HG03575 (cell line): Measurements from ENCODE around the gene KRTAP9-3.
"Not testable (repeated sequence)": the region's sequence is repeated elsewhere in the genome, so short reads cannot be mapped to it uniquely, and the experiment has no call there.

Experiments used
- ATAC-seq: cut with Tn5 transposase; IDR thresholded peaks from one replicate; pipeline ENCODE4 v1.9.1; 2021; ENCODE audit not compliant: unreplicated experiment, insufficient number of reproducible peaks, low FRiP score; ENCODE audit errors: extremely low read depth

The KRTAP9-3 gene

DNA sequence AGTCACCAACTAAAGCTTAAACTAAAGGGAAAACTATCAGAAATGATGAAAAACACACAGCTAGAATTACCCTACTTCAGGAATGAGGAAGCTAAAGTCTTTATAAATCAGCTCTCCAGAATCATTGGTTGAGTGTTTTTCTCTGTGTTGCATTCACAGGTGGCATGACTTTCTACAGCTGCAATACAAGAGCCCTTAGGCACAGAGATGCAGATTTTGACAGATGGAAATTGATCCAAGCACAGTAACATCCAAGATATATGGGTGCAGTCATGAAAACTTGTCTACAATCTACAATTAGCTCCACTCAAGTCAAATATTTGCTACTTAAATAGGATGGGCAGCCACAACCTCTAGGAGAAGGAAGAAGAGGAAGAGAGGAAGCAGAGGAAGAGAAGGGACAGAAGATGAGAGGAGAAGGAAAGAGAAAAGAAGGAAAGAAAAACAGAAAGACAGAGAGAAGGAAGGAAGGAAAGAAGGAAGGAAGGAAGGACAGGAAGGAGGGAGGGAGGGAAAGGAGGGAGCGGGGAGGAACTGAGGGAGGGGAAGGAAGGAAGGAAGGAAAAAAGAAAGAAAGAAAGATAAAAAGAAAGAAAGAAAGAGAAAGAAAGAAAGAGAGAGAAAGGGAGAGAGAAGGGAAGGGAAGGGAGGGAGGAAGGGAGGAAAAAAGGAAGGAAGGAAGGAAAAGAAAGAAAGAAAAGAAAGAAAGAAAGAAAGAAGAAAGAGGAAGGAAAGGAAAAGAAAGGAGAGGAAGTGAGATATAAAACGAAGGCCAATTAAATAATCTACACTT is 14.9 kb downstream of the KRTAP9-3 start:
- ATAC-seq, result not testable (repeated sequence)

DNA sequence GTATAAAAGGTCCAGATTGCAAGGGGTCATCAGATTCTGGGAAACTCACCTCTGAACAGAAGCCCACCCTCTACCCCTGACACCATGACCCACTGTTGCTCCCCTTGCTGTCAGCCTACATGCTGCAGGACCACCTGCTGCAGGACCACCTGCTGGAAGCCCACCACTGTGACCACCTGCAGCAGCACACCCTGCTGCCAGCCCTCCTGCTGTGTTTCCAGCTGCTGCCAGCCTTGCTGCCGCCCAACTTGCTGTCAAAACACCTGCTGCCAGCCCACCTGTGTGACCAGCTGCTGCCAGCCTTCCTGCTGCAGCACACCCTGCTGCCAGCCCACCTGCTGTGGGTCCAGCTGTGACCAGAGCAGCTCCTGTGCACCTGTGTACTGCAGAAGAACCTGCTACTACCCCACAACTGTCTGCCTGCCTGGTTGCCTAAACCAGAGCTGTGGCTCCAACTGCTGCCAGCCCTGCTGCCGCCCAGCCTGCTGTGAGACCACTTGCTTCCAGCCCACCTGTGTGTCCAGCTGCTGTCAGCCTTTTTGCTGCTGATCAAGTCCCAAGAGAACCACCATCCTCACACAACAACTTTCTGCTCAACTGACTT is 17.5 kb downstream of the KRTAP9-3 start, which contains the start of gene KRTAP9-4:
Gene KRTAP9-4 (plus strand): TSS at position 51 of the 604 bp plus-strand sequence. CDS start 34 bp downstream, at position 85.
- ATAC-seq, result not testable (repeated sequence)

DNA sequence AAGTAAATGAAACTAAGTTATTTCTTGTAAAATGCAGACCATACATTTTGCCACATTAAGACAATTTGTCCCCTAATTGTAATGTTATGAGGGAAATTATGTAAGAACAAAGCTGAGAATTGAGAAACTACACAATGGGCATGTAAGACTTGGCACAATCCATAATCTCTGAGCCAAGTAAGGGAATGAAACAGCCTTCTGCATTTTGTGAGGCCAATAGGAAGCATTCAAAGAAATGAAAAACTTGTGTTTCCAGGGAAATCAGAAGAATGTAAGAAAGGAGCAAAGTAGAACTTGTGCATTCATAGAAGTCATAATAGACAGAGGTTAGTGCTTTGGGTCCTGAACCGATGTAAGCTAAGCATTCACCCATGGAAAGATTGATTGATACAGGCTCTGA is 19.0 kb downstream of the KRTAP9-3 start:
- ATAC-seq, result no peak

DNA sequence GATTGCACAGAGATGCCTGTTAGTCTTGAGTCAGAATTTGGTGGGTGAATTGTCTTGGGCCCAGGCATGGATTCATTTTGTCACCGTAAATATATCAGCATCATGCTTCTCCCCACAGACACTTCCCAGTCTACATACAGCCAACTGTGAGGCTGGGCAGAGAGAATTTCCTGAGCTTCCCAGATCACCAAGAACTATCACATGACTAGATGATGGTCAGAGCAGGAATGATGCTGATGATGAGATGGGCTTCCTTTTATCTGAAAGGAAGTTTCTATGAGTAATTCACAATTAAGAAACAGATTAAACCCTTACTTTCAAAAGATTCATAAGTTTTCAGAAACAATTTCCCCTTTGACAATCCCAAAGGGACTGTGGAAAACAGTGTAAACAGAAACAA is 22.6 kb downstream of the KRTAP9-3 start:
- no peak for ATAC-seq

DNA sequence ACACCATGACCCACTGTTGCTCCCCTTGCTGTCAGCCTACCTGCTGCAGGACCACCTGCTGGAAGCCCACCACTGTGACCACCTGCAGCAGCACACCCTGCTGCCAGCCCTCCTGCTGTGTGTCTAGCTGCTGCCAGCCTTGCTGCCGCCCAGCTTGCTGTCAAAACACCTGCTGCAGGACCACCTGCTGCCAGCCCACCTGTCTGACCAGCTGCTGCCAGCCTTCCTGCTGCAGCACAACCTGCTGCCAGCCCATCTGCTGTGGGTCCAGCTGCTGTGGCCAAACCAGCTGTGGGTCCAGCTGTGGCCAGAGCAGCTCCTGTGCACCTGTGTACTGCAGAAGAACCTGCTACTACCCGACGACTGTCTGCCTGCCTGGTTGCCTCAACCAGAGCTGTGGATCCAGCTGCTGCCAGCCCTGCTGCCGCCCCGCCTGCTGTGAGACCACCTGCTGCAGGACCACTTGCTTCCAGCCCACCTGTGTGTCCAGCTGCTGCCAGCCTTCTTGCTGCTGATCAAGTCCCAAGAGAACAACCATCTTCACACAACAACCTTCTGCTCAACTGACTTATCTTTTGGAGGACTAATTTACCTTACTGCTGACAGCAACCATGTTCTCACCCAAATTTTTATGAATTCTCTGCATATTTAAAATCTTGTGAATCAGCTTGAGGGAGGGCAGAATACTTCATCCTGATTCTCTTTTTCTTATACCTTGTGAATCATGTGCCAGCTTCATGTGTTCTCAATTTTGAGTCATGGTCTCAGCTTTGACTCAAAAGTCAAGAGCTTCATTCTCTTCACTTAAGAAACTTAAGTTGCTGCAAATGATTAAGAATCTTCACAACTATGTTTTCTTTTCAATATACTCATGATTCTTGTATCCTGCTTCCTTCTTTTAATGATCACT is 23.4 kb downstream of the KRTAP9-3 start, which contains the start of gene KRTAP9-9:
Gene KRTAP9-9 (plus strand): TSS at position 4 of the 910 bp plus-strand sequence.
- ATAC-seq, result not testable (repeated sequence)

DNA sequence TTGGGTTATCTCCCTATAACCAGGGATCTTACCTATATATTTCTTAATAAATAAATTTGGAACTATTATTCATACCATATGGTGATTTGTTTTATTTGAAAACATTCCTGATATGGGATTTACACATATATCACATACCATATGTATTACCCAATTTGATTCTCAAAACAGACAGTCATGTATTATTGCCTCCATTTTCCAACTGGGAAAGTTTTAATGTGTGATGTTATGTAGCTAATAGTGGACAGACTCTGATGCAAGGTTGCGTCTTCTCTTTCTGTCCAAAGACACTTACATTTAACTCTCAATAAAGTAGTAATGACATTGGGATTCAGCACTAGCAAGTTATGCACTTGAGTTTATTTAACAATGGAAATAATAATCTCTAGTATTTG is 24.0 kb downstream of the KRTAP9-3 start:
- no peak for ATAC-seq

DNA sequence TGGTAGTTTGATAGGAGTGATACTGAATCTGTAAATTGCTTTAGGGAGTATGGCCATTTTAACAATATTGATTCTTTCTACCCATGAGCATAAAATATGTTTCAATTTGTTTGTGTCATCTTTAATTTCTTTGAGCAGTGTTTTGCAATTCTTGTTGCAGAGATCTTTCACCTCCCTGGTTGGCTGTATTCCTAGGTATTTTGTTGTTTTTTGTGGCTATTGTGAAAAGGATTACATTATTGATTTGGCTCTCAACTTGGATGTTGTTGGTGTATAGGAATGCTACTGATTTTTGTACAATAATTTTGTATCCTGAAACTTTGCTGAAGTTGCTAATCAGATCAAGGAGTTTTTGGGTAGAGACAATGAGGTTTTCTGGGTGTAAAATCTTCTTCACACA is 26.2 kb downstream of the KRTAP9-3 start:
- no peak for ATAC-seq

DNA sequence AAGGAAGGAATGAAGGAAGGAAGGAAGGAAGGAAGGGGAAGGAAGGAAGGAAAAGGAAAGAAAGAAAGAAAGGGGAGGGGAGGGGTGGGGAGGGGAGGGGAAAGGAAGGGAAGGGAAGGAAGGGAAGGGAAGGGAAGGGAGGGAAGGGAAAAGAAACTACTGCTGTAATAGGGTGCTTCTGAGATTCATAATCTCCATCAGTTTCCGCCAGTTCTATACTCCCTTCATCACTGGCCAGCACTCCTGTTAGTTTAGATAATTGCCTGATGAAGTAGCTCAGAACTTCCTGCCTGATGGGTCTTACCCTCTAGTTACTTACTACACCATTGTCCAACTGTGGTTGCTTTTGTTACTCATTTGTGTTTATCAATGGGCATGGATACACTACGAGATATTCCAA is 31.0 kb downstream of the KRTAP9-3 start:
- ATAC-seq, result no peak

DNA sequence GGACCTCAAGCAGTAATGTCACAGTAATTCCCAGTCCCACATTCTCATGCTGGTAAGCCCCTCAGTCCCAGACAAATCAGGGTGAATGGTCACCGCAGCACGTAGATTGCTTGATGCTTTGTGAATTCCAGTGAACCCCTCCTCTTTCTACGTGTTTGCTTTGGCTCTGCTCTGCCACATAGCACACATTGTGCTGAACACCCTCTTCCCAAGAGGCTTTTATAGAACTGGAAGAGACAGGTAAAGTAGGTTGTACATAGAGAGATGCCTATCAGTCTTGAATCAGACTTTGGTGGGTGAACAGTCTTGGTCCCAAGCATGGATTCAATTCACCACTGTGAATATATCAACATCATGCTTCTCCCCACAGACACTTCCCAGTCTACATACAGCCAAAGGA is 32.4 kb downstream of the KRTAP9-3 start:
- no peak for ATAC-seq

DNA sequence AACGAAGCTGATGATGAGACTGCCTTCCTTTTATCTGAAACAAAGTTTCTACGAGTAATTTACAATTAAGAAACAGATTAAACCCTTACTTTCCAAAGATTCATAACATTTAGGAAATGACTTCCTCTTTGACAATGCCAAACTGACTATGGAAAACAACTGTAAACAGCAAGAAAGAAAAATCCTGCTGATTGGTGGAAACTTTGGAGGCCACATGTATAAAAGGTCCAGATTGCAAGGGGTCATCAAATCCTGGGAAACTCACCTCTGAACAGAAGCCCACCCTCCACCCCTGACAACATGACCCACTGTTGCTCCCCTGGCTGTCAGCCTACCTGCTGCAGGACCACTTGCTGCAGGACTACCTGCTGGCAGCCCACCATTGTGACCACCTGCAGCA is 32.8 kb downstream of the KRTAP9-3 start, which contains the start of gene KRTAP9-6:
Gene KRTAP9-6 (plus strand): TSS at position 301 of the 400 bp plus-strand sequence. CDS start 0 bp downstream, at position 301.
- ATAC-seq, result no peak

DNA sequence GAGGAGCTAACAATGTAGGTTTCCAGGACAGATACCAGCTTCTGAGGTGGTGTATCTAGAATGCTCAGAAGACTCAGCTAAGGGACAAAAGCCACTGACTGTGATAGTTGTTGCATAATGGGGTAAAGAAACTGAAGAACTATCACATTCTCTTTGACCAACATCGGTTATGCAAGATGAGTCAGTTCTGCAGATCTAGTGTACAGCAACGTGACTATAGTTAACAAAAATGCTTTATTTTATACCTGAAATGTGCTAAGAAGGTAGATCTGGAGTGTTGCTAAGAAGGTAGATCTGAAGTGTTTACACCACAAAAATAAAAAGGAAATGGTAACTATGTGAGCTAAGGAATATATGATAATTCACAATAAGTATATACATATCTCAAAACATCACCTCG is 35.5 kb downstream of the KRTAP9-3 start:
- no peak for ATAC-seq

DNA sequence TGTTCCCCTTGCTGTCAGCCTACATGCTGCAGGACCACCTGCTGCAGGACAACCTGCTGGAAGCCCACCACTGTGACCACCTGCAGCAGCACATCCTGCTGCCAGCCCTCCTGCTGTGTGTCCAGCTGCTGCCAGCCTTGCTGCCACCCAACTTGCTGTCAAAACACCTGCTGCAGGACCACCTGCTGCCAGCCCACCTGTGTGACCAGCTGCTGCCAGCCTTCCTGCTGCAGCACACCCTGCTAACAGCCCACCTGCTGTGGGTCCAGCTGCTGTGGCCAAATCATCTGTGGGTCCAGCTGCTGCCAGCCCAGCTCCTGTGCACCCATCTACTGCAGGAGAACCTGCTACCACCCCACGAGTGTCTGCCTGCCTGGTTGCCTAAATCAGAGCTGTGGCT is 39.1 kb downstream of the KRTAP9-3 start:
- ATAC-seq, result not testable (repeated sequence)

DNA sequence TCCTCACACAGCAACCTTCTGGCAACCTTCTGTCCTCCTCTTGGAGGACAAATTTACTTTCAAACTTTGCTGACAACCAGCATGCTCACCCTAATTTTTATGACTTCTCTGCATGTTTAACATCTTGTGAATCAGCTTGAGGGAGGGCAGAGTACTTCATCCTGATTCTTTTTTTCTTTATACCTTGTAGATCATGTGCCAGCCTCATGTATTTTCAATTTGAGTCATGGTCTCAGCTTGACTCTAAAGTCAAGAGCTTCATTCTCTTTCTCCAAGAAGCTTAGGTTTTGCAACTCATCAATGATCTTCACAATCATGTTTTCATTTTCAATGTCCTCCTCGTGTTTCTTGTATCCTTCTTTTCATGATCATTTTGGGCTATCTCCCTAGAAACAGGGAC is 39.6 kb downstream of the KRTAP9-3 start:
- no peak for ATAC-seq

DNA sequence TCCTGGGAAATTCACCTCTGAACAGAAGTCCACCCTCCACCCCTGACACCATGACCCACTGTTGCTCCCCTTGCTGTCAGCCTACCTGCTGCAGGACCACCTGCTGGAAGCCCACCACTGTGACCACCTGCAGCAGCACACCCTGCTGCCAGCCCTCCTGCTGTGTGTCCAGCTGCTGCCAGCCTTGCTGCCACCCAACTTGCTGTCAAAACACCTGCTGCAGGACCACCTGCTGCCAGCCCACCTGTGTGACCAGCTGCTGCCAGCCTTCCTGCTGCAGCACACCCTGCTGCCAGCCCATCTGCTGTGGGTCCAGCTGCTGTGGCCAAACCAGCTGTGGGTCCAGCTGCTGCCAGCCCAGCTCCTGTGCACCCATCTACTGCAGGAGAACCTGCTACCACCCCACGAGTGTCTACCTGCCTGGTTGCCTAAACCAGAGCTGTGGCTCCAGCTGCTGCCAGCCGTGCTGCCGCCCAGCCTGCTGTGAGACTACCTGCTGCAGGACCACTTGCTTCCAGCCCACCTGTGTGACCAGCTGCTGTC is 43.5 kb downstream of the KRTAP9-3 start, which contains the start of gene KRTAP9-7:
Gene KRTAP9-7 (plus strand): TSS at position 51 of the 543 bp plus-strand sequence. CDS start 0 bp downstream, at position 51.
- not testable (repeated sequence) for ATAC-seq

DNA sequence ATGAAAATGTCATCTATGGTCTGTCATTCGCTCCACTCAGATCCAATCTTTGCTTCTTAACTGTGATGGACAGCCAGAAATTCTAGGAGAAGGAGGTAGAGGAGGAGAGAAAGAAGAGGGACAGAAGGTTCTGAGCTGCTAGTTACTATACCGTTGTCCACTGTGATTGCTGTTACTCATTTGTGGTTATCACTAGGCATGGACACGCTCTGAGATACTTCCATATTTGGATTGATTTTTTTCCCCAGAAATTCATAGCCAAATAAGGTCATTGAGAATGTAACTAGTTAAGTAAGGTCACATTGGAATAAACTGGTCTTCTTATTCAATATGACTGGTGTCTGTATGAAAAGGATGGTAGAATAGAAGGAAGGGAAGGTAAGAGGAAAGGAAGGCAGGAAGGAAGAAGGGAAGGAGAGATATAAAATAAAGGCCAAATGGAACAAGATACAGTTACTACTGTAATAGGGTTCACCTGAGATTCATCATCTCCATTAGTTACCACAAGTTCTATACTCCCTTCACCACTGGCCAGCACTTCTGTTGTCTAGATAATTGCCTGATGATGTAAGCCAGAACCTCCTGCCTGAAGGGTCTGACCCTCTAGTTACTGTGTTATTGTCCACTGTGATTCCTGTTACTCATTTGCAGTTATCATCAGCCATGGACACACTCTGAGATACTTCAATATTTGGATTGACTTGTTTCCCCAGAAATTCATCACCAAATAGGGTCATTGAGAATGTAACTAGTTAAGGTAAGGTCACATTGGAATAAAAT is 46.1 kb downstream of the KRTAP9-3 start:
- no peak for ATAC-seq
